ENCODE data around the gene RPS6KA5.

DNA sequence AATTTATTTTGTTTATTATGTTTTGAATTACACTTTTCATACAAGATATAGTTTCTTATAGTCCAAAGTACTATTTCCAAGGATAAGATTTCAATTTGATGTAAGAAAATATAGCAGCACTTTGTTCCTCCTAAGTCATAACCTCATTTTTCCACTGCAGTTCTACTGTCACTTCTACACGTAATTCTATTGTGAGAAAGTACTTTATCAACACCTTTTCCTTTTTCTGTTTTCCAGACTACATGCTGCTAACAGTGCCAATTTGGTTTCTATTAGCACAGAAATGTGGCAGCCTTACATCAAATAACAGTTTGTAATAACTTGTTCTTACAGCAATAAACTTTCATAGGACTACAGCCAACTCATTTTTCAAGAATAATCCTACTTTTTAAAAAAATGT is 45.0 kb downstream of the RPS6KA5 start:
- TF ChIP-seq, protein P1, sequence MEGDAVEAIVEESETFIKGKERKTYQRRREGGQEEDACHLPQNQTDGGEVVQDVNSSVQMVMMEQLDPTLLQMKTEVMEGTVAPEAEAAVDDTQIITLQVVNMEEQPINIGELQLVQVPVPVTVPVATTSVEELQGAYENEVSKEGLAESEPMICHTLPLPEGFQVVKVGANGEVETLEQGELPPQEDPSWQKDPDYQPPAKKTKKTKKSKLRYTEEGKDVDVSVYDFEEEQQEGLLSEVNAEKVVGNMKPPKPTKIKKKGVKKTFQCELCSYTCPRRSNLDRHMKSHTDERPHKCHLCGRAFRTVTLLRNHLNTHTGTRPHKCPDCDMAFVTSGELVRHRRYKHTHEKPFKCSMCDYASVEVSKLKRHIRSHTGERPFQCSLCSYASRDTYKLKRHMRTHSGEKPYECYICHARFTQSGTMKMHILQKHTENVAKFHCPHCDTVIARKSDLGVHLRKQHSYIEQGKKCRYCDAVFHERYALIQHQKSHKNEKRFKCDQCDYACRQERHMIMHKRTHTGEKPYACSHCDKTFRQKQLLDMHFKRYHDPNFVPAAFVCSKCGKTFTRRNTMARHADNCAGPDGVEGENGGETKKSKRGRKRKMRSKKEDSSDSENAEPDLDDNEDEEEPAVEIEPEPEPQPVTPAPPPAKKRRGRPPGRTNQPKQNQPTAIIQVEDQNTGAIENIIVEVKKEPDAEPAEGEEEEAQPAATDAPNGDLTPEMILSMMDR (IDR thresholded peaks at IDR 0.05), result no peak
- TF ChIP-seq EZH2 (IDR thresholded peaks at IDR 0.05; ENCODE audit: borderline replicate concordance, insufficient read depth, low read depth, low read length, poor library complexity, severe bottlenecking), result no peak
